ENCODE results near the gene DBF4B.
"Not testable (repeated sequence)": the region's sequence is repeated elsewhere in the genome, so short reads cannot be mapped to it uniquely, and the experiment has no call there.

DBF4B gene

DNA sequence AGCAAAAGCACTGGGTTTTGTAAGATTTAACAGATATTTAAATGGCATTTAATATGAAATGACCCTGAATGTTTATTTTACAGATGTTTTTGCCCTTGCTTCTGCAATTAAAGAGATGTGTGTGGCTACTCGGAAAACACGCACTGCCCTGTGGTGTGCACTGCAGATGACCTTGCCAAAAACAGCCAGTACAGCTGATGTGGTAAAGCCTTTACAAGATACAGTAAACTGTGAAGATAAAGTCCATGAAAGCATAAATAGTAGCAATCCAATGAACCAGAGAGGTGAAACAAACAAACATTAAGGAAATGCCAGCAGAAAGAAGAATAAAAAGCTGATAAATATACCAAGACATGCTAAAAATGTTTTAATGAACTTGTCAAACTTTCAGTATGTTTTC lies 34.6 kb upstream of the DBF4B start:
- no peak for DNase-seq (ENCODE audit: extremely low spot score)
- POLR2A ChIA-PET, result no interaction called here
- TF ChIP-seq, protein P1, sequence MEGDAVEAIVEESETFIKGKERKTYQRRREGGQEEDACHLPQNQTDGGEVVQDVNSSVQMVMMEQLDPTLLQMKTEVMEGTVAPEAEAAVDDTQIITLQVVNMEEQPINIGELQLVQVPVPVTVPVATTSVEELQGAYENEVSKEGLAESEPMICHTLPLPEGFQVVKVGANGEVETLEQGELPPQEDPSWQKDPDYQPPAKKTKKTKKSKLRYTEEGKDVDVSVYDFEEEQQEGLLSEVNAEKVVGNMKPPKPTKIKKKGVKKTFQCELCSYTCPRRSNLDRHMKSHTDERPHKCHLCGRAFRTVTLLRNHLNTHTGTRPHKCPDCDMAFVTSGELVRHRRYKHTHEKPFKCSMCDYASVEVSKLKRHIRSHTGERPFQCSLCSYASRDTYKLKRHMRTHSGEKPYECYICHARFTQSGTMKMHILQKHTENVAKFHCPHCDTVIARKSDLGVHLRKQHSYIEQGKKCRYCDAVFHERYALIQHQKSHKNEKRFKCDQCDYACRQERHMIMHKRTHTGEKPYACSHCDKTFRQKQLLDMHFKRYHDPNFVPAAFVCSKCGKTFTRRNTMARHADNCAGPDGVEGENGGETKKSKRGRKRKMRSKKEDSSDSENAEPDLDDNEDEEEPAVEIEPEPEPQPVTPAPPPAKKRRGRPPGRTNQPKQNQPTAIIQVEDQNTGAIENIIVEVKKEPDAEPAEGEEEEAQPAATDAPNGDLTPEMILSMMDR (IDR thresholded peaks at IDR 0.05; ENCODE audit: control extremely low read depth, extremely low read depth, low read depth, missing control alignments), result no peak
- CTCF ChIA-PET, result no interaction called here

DNA sequence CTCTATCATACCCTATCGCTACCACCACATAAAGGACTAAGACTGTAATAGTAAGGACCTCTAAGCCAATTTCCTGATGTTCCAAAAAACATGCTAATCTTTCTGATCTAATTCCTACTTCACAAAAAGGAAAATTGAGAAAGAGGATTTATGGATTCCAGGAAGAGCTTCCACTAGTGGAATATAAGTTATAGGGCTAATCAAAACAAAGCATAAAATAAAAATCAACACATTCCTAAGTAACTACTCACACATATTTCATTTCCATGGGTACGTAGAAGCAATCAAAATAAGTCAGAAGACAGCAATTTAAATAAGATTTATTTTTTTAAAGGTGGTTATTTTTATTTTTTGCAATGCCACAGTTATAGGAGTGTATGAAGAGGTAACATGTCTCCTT lies 31.3 kb upstream of the DBF4B start:
- TF ChIP-seq, protein P1 (IDR thresholded peaks at IDR 0.05; ENCODE audit: control extremely low read depth, extremely low read depth, low read depth, missing control alignments), result no peak
- ChIA-PET POLR2A (no interaction called here), CTCF (interaction anchor here (1.2 to 1.8 kb wide), 2 partner anchors 97 to 143 kb away, joined by 4 read pairs; no protein-coding TSS in a partner anchor)
- no peak for DNase-seq (ENCODE audit: extremely low spot score)

DNA sequence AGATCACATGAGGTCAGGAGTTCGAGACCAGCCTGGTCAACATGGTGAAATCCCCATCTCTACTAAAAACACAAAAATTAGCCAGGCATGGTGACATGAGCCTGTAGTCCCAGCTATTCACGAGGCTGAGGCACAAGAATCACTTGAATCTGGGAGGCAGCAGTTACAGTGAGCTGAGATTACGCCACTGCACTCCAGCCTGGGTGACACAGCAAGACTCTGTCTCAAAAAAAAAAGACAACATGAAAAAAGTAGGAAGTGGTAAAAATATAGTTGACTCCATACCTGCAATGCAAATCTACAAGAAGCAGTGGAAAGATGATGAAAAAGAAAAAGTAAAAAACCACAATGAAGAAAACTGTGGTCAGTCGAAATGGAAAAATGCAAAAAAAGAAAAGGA lies 25.2 kb upstream of the DBF4B start:
- POLR2A ChIA-PET; DNase-seq (ENCODE audit: extremely low spot score): not testable (repeated sequence)
- CTCF ChIA-PET, result interaction anchor here (1.7 kb wide), 1 partner anchor 12 kb away, joined by 4 read pairs; no protein-coding TSS in a partner anchor

DNA sequence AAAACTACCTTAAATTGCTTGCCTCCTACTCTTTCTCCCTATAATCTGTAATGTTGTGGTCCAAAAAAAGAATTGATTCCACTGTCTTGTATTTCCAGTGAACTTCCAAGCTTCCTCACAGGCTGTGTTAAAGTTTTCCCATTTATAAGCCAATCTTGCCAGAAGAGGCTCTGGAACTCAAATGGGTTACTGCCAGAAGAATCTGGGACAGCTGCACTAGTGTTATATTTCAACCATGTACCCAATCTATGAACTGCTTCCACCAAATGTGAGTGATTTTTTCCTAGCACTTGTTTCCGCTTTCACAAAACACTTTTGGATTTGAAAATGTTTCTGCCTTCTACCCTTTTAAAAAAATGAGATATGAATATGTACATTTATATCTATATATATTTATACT lies 20.7 kb upstream of the DBF4B start:
- TF ChIP-seq, protein P1 (IDR thresholded peaks at IDR 0.05; ENCODE audit: control extremely low read depth, extremely low read depth, low read depth, missing control alignments), result no peak
- ChIA-PET POLR2A (no interaction called here), CTCF (interaction anchor here (0.9 to 1.6 kb wide), 2 partner anchors 15 to 539 kb away, joined by 3 read pairs; no protein-coding TSS in a partner anchor)
- no peak for DNase-seq (ENCODE audit: extremely low spot score)

DNA sequence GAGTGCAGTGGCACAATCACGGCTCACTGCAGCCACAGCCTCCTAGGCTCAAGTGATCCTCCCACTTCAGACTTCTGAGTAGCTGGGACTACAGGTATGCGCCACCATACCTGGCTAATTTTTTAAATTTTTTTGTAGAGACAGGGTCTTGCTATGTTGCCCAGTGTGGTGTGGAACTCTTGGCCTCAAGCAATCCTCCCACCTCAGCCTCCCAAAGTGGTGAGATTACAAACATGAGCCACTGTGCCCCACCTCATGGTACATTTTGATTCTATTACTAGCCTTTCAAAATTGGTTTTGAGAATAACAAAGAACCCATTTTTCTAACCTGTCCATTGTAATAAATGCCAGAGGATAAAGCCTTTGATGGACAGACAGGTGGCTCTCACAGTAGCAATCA lies 20.3 kb upstream of the DBF4B start:
- DNase-seq (ENCODE audit: extremely low spot score), result no peak
- CTCF ChIA-PET, result interaction anchor here (0.9 to 1.6 kb wide), 3 partner anchors 16 to 540 kb away, joined by 3 read pairs; no protein-coding TSS in a partner anchor
- POLR2A ChIA-PET, result no interaction called here
- TF ChIP-seq, protein P1 (IDR thresholded peaks at IDR 0.05; ENCODE audit: control extremely low read depth, extremely low read depth, low read depth, missing control alignments), result no peak

DNA sequence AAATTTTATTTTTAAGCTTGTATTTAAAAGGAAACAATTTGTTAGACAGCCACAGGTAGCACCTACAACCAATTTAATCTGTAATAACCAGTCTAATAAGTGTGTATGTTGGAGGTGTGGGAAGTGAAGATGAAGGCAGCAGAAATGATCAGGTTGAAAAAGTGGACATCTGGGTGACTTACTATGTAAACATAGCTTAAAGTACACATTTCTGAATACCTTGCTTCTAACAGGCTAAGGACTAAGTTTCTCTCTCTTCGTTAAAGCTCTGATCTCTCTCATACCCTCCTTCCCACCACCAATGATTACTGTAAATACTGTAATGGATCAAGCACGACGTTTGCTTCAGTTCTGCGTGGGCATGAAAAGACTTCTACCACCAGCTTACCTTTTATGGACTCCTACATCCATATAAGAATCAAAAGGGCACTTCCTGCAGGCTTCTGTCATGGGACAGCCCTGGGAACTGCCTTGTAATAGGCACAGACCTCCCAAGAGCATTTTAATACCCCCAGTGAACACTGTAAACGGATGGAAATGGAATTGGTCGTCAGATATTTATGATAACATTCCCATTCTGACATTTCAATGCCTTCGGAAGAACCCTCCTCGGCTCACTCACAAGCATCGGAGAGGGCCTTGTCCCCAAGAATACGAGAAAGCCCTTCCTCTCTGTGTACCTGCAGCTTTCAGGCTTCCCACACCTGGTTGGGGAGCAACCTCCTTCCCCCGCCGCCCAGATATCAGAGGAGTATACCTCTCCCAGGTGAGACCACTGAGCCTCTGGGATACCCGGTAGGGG lies 19.6 kb upstream of the DBF4B start:
- ChIA-PET CTCF (interaction anchor here (0.8 to 1.6 kb wide), 4 partner anchors 16 to 540 kb away, joined by 3 read pairs; no protein-coding TSS in a partner anchor), POLR2A (no interaction called here)
- DNase-seq (ENCODE audit: extremely low spot score), result peak; percentile 16
- TF ChIP-seq, protein P1 (IDR thresholded peaks at IDR 0.05; ENCODE audit: control extremely low read depth, extremely low read depth, low read depth, missing control alignments), result no peak
